ENCODE results near the gene DNM3. TPM values are rescaled to one million over a fixed set of nuclear protein-coding genes. Genes with fewer than 3 reads are reported as not detected.

The DNM3 gene
- total and polyA plus RNA-seq, 2 of the 8 experiments (the other 6 are each of a cell fraction or from before 2014, with no cell fraction given): 2.0 to 8.5 TPM

DNA sequence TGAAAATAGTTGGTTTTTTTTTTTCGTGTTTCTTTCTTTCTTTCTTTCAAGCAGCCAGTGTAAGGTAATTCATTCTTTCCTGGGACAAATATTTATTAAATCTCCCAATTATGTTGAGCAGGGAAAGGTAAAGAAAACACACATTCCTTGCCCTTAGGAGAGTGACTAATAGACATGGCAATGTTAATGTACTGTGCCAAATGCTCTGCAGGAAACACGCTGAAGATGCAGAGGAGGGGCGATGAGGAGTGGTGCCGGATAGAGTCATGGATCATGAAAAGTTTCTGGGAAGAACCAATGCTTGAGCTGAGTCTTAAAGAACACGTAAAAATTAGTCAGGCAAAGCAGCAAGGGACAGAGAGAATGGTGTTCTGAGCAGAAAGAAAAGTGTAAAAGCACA is 199.2 kb downstream of the DNM3 start:
- Histone ChIP-seq H2BK15ac (ENCODE audit: low read length) (no peak overlapping the region), H3K27me3 (replicated peaks in 1 of 4; ENCODE audit: control insufficient read depth in 3 of 4, extremely low read depth in 1 of 4, insufficient read depth in 3 of 4, low read length in 3 of 4) (no peaks in the 10 kb centered on the region), H3K79me2 (ENCODE audit: control insufficient read depth in 1 of 2, insufficient read depth in 2 of 2, low read length in 2 of 2) (no peaks in the 10 kb centered on the region), H3K79me1 (ENCODE audit: low read depth, low read length) (no peaks in the 10 kb centered on the region; the same call in 1 of the 2 replicates), H3K18ac (ENCODE audit: extremely low read depth, low read length) (no peak overlapping the region), H3K14ac (ENCODE audit: insufficient read length) (no peak overlapping the region), H3K9me3 (ENCODE audit: insufficient read depth in 2 of 2, low read depth in 1 of 2, low read length in 1 of 2) (no peaks in the 10 kb centered on the region), H3K27ac (ENCODE audit: low read depth, low read length) (no peak overlapping the region), H3K4me3 (ENCODE audit: extremely low read depth in 1 of 4, insufficient read depth in 2 of 4, low read depth in 3 of 4, low read length in 4 of 4) (no peak overlapping the region), H3K36me3 (ENCODE audit: control insufficient read depth in 2 of 4, insufficient read depth in 4 of 4, low read length in 3 of 4) (no peaks in the 10 kb centered on the region), H3K4me2 (ENCODE audit: insufficient read depth in 1 of 2, low read depth in 2 of 2, low read length in 2 of 2) (no peak overlapping the region), H3K23me2 (ENCODE audit: low read depth, low read length) (no peaks in the 10 kb centered on the region), H2BK5ac (ENCODE audit: low read depth, low read length) (no peak overlapping the region), H2AFZ (ENCODE audit: low read length) (no peak overlapping the region), H3K23ac (ENCODE audit: insufficient read length) (no peak overlapping the region), H3K4ac (replicated peaks; ENCODE audit: insufficient read length, low read depth, low read length) (no peak overlapping the region), H4K91ac (replicated peaks; ENCODE audit: insufficient read length, low read length) (no peak overlapping the region), H2BK12ac (ENCODE audit: low read depth, low read length) (no peak overlapping the region), H2BK120ac (replicated peaks; ENCODE audit: low read depth, low read length) (no peak overlapping the region), H4K8ac (ENCODE audit: extremely low read depth, insufficient read depth, low read length) (no peak overlapping the region), H4K20me1 (replicated peaks in 1 of 2; ENCODE audit: control insufficient read depth in 1 of 2, insufficient read depth in 2 of 2, low read length in 2 of 2) (no peaks in the 10 kb centered on the region), H3K56ac (replicated peaks; ENCODE audit: insufficient read length, low read depth, low read length) (no peak overlapping the region), H3K4me1 (replicated peaks in 1 of 4; ENCODE audit: control insufficient read depth in 3 of 4, insufficient read depth in 4 of 4, low read length in 3 of 4) (no peaks in the 10 kb centered on the region), H2AK5ac (ENCODE audit: low read depth, low read length) (no peak overlapping the region), H3K9ac (replicated peaks in 1 of 4; ENCODE audit: extremely low read depth in 1 of 4, low read depth in 3 of 4, low read length in 3 of 4) (no peak overlapping the region), H4K5ac (ENCODE audit: insufficient read length, low read depth, low read length) (no peak overlapping the region), H2BK20ac (ENCODE audit: low read length) (no peak overlapping the region)
- DNase-seq (ENCODE audit: low read depth in 1 of 2, low spot score in 2 of 2): no peak
- CTCF ChIA-PET (ENCODE audit: partially characterized antibody): interaction anchor here (0.9 to 2.6 kb wide), 10 partner anchors 10 to 355 kb away, joined by 3 to 11 read pairs (median 4); no protein-coding TSS in a partner anchor
- no peak for FAIRE-seq
- POLR2A ChIA-PET (ENCODE audit: partially characterized antibody): no interaction called here
- WGBS, 2 experiments (ENCODE audit: extremely low coverage in 1 of 2, insufficient coverage in 1 of 2, insufficient read length in 1 of 2, insufficient replicate concordance in 2 of 2, low coverage in 1 of 2, low lambda C conversion rate in 2 of 2, missing lambda C conversion rate in 1 of 2): 91% methylated on average over 5 of the region's 5 CpGs; no CpG with 5 or more reads in 1 of the 2 experiments
- TF ChIP-seq CHD1 (IDR thresholded peaks at IDR 0.05; ENCODE audit: low read depth, low read length): no peak
- TF ChIP-seq NRF1 (IDR thresholded peaks at IDR 0.05; ENCODE audit: low read depth, low read length): no peak
- no peak for TF ChIP-seq SP4 (IDR thresholded peaks at IDR 0.05; ENCODE audit: low read length)
- no peak for TF ChIP-seq EZH2 (IDR thresholded peaks at IDR 0.05; ENCODE audit: low read depth, low read length, severe bottlenecking)
- TF ChIP-seq KDM1A (IDR thresholded peaks at IDR 0.05; ENCODE audit: borderline replicate concordance, low read length): no peak
- TF ChIP-seq SUZ12 (IDR thresholded peaks at IDR 0.05; ENCODE audit: low read length): no peak
- TF ChIP-seq CBX8 (IDR thresholded peaks at IDR 0.05; ENCODE audit: borderline replicate concordance, low read depth, low read length): no peak
- TF ChIP-seq SRF (IDR thresholded peaks at IDR 0.05; ENCODE audit: low read depth, low read length): no peak
- TF ChIP-seq BCL11A (IDR thresholded peaks at IDR 0.05; ENCODE audit: low read depth in 2 of 2, low read length in 2 of 2): no peak

Measured in H1 (cell line).